Neural cell (in vitro differentiated cells): ENCODE results near the gene GALNT10. TPM values are rescaled to one million over a fixed set of nuclear protein-coding genes. Genes with fewer than 3 reads are reported as not detected.

Source experiments
- H2AFZ ChIP-seq: fragments of 200-600, 300-800 bp; sonication (generic), shearing (Covaris generic); 2 replicates; pipeline ENCODE4 v1.6.0; 2014; ENCODE audit warnings: low read depth, mild to moderate bottlenecking, antibody characterized with exemption, low read length, moderate library complexity
- H3F3A ChIP-seq: fragments of 200-600 bp; shearing (Covaris generic); 2 replicates; pipeline ENCODE4 v1.6.1; 2016; ENCODE audit warnings: mild to moderate bottlenecking, moderate library complexity, mixed read lengths, antibody characterized with exemption, low read length; ENCODE audit not compliant: insufficient read depth, poor library complexity, severe bottlenecking
- H3K27ac ChIP-seq: fragments of 200-600, 300-800 bp; sonication (generic), shearing (Covaris generic); 2 replicates; pipeline ENCODE4 v1.5.1; 2014; ENCODE audit warnings: mild to moderate bottlenecking, low read length, moderate library complexity
- H3K27me3 ChIP-seq: fragments of 300-800, 200-600 bp; sonication (generic), shearing (Covaris generic); 2 replicates; pipeline ENCODE4 v1.6.0; 2014; ENCODE audit warnings: mild to moderate bottlenecking, low read depth, low read length, moderate library complexity; ENCODE audit not compliant: insufficient read depth
- H3K36me3 ChIP-seq: fragments of 300-800, 200-600 bp; sonication (generic), shearing (Covaris generic); 2 replicates; pipeline ENCODE4 v1.5.1; 2014; ENCODE audit warnings: mild to moderate bottlenecking, antibody characterized with exemption, low read length, moderate library complexity; ENCODE audit not compliant: insufficient read depth
- H3K4me2 ChIP-seq: fragments of 300-800, 200-600 bp; sonication (generic), shearing (Covaris generic); 2 replicates; pipeline ENCODE4 v1.6.0; 2014; ENCODE audit warnings: mild to moderate bottlenecking, low read length
- H3K4me3 ChIP-seq: fragments of 300-800, 200-600 bp; sonication (generic), shearing (Covaris generic); 2 replicates; pipeline ENCODE4 v1.5.1; 2014; ENCODE audit warnings: mild to moderate bottlenecking, low read length, moderate library complexity
- H3K79me2 ChIP-seq: fragments of 200-600 bp; shearing (Covaris generic); replicated peaks from 2 replicates; pipeline ENCODE4 v1.6.0; 2014; ENCODE audit warnings: mild to moderate bottlenecking, low read length, moderate library complexity; ENCODE audit not compliant: insufficient read depth
- H3K9ac ChIP-seq: fragments of 300-800, 200-600 bp; sonication (generic), shearing (Covaris generic); 2 replicates; pipeline ENCODE4 v1.6.1; 2016; ENCODE audit warnings: mild to moderate bottlenecking, low read length, mixed read lengths
- H3K9me2 ChIP-seq: fragments of 200-600 bp; shearing (Covaris generic); 2 replicates; pipeline ENCODE4 v1.6.1; 2016; ENCODE audit warnings: mild to moderate bottlenecking, low read length, mixed read lengths; ENCODE audit not compliant: insufficient read depth
- H3K9me3 ChIP-seq: fragments of 200-600, 300-800 bp; sonication (generic), shearing (Covaris generic); 2 replicates; pipeline ENCODE4 v1.6.1; 2016; ENCODE audit warnings: mild to moderate bottlenecking, mixed run types, low read length, moderate library complexity, mixed read lengths
- H4K20me1 ChIP-seq: fragments of 200-600 bp; shearing (Covaris generic); 2 replicates; pipeline ENCODE4 v1.6.1; 2016; ENCODE audit warnings: mild to moderate bottlenecking, mixed run types; ENCODE audit not compliant: insufficient read depth
- EP300 ChIP-seq: fragments of 450-650 bp; conservative IDR thresholded peaks from 2 replicates; pipeline ENCODE4 v1.6.1; 2014; ENCODE audit warnings: antibody characterized with exemption, mild to moderate bottlenecking, moderate library complexity; ENCODE audit not compliant: poor library complexity, severe bottlenecking
- EZH2 ChIP-seq: fragments of 200-600, 300-800 bp; shearing (Covaris generic), sonication (generic); IDR thresholded peaks from 2 replicates; pipeline ENCODE4 v1.6.1; 2014; ENCODE audit warnings: antibody characterized with exemption, low read length, borderline replicate concordance, mild to moderate bottlenecking; ENCODE audit not compliant: insufficient read depth, poor library complexity, severe bottlenecking
- MXI1 ChIP-seq: fragments of 450-650 bp; conservative IDR thresholded peaks from 2 replicates; pipeline ENCODE4 v1.6.1; 2014; ENCODE audit warnings: antibody characterized with exemption, mild to moderate bottlenecking; ENCODE audit not compliant: poor library complexity, severe bottlenecking
- POLR2AphosphoS5 ChIP-seq: IDR thresholded peaks from 2 replicates; pipeline ENCODE4 v1.6.1; 2012
- RAD21 ChIP-seq: fragments of 450-650 bp; conservative IDR thresholded peaks from 2 replicates; pipeline ENCODE4 v1.6.1; 2014; ENCODE audit warnings: antibody characterized with exemption, mild to moderate bottlenecking, moderate library complexity
- SMC3 ChIP-seq: fragments of 450-650 bp; conservative IDR thresholded peaks from 2 replicates; pipeline ENCODE4 v1.6.1; 2014; ENCODE audit warnings: antibody characterized with exemption, mild to moderate bottlenecking, moderate library complexity; ENCODE audit not compliant: poor library complexity
- TAF1 ChIP-seq: IDR thresholded peaks from 2 replicates; pipeline ENCODE4 v1.6.1; 2012; ENCODE audit warnings: low read depth
- polyA plus RNA-seq: library from polyadenylated mRNA; depleted of rRNA; stranded (reverse); fragments of >200 nt; gene quantifications from 2 replicates; pipeline ENCODE4 v1.2.3, GENCODE V29; 2014
- TF ChIP-seq, protein P1 (sequence below): IDR thresholded peaks from 2 replicates; pipeline ENCODE4 v1.6.1; 2012; ENCODE audit warnings: borderline replicate concordance
- TF ChIP-seq, protein P2 (sequence below): fragments of 450-650 bp; IDR thresholded peaks from 2 replicates; pipeline ENCODE4 v1.5.1; 2014; ENCODE audit warnings: antibody characterized with exemption, mild to moderate bottlenecking, moderate library complexity; ENCODE audit not compliant: poor library complexity, severe bottlenecking

The GALNT10 gene
- polyA plus RNA-seq, 1 donor from 2014 or later: 3.1 TPM

DNA sequence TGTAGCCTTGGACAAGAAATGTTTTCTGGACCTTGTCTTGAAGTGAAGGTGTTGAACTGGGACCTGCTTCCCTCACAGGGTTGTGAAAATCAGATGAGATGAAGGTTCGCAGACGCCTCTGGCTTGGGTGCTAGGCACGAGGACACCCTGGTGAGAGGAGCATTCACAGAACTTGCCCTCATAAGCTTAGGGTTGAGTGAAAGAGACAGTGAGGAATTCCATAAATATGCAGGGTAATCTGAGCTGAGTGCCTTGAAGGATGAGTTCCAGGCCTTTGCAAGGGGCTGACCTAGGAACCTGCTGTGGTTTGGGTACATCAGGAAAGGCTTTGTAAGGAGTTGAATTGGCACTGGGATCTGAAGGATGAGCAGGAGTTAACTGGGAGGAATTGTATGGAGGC, 179.6 kb downstream of the GALNT10 start (continued):
- no peak for TF ChIP-seq MXI1

DNA sequence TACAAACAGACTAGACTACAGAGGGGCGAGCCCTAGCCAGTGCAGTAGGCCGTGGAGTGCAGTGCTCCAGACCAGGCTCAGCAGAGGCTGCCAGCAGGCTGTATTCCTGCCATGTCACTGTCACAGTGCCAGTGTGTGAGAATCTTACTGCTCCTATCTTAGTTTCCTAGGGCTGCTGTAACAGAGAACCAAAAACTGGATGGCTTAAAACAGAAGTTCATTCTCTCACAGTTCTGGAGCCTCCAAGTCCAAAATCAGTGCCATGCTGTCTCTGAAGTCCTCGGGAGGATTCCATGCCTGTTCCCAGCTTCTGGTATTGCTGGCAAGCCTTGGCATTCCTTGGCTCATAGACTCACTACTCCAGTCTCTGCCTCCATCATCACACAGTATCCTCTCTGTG, 180.3 kb downstream of the GALNT10 start:
- Histone ChIP-seq H3K27ac (no peak overlapping the region), H3K27me3 (no peaks in the 10 kb centered on the region), H3K9me2 (no peaks in the 10 kb centered on the region), H3K9ac (no peak overlapping the region), H3K79me2 (no peaks in the 10 kb centered on the region), H2AFZ (no peak overlapping the region), H3K4me2 (no peak overlapping the region), H3K9me3 (no peaks in the 10 kb centered on the region), H4K20me1 (no peaks in the 10 kb centered on the region), H3F3A (no peaks in the 10 kb centered on the region), H3K4me3 (no peak overlapping the region), H3K36me3 (no peaks in the 10 kb centered on the region)
- TF ChIP-seq, protein P1, sequence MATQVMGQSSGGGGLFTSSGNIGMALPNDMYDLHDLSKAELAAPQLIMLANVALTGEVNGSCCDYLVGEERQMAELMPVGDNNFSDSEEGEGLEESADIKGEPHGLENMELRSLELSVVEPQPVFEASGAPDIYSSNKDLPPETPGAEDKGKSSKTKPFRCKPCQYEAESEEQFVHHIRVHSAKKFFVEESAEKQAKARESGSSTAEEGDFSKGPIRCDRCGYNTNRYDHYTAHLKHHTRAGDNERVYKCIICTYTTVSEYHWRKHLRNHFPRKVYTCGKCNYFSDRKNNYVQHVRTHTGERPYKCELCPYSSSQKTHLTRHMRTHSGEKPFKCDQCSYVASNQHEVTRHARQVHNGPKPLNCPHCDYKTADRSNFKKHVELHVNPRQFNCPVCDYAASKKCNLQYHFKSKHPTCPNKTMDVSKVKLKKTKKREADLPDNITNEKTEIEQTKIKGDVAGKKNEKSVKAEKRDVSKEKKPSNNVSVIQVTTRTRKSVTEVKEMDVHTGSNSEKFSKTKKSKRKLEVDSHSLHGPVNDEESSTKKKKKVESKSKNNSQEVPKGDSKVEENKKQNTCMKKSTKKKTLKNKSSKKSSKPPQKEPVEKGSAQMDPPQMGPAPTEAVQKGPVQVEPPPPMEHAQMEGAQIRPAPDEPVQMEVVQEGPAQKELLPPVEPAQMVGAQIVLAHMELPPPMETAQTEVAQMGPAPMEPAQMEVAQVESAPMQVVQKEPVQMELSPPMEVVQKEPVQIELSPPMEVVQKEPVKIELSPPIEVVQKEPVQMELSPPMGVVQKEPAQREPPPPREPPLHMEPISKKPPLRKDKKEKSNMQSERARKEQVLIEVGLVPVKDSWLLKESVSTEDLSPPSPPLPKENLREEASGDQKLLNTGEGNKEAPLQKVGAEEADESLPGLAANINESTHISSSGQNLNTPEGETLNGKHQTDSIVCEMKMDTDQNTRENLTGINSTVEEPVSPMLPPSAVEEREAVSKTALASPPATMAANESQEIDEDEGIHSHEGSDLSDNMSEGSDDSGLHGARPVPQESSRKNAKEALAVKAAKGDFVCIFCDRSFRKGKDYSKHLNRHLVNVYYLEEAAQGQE: no peak
- TF ChIP-seq RAD21 (no peak), POLR2AphosphoS5 (no peak), EZH2 (no peak)

DNA sequence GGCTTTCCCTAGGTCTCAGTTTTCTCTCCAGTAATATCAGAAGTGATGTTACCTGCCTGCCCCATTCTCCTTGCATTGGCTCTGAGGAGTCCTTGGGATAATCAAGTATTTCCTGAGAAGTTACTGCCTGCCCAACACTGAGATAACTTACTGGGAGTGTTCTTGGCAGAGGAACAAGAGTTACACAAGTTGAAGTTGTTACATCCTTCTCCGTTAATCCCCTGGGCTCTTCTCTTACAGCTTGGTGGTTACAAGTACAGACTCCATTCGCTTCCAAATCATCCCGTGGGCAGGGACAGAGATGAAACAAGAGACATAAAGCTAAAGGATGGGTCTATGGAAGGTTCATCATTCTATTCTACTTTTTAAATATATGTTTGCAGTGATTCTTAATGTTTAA, 181.2 kb downstream of the GALNT10 start:
- Histone ChIP-seq H3K27me3 (no peaks in the 10 kb centered on the region), H3K36me3 (no peaks in the 10 kb centered on the region), H3F3A (no peaks in the 10 kb centered on the region), H4K20me1 (no peaks in the 10 kb centered on the region), H3K9ac (no peak overlapping the region), H3K79me2 (no peaks in the 10 kb centered on the region), H3K4me3 (no peak overlapping the region), H3K9me3 (no peaks in the 10 kb centered on the region), H3K27ac (no peak overlapping the region), H3K9me2 (no peaks in the 10 kb centered on the region), H2AFZ (no peak overlapping the region), H3K4me2 (no peak overlapping the region)
- TF ChIP-seq SMC3: no peak
- no peak for TF ChIP-seq EZH2
- no peak for TF ChIP-seq EP300
- TF ChIP-seq, protein P2, sequence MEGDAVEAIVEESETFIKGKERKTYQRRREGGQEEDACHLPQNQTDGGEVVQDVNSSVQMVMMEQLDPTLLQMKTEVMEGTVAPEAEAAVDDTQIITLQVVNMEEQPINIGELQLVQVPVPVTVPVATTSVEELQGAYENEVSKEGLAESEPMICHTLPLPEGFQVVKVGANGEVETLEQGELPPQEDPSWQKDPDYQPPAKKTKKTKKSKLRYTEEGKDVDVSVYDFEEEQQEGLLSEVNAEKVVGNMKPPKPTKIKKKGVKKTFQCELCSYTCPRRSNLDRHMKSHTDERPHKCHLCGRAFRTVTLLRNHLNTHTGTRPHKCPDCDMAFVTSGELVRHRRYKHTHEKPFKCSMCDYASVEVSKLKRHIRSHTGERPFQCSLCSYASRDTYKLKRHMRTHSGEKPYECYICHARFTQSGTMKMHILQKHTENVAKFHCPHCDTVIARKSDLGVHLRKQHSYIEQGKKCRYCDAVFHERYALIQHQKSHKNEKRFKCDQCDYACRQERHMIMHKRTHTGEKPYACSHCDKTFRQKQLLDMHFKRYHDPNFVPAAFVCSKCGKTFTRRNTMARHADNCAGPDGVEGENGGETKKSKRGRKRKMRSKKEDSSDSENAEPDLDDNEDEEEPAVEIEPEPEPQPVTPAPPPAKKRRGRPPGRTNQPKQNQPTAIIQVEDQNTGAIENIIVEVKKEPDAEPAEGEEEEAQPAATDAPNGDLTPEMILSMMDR: no peak
- no peak for TF ChIP-seq POLR2AphosphoS5
- no peak for TF ChIP-seq RAD21
- no peak for TF ChIP-seq TAF1
- no peak for TF ChIP-seq MXI1
- TF ChIP-seq, protein P1: no peak
